HG02798 (cell line): Measurements from ENCODE around the gene CTBP2.

Source experiments
- ATAC-seq: cut with Tn5 transposase; IDR thresholded peaks from one replicate; pipeline ENCODE4 v1.9.1; 2021; ENCODE audit warnings: mild to moderate bottlenecking; ENCODE audit not compliant: unreplicated experiment, poor library complexity

CTBP2 gene

DNA sequence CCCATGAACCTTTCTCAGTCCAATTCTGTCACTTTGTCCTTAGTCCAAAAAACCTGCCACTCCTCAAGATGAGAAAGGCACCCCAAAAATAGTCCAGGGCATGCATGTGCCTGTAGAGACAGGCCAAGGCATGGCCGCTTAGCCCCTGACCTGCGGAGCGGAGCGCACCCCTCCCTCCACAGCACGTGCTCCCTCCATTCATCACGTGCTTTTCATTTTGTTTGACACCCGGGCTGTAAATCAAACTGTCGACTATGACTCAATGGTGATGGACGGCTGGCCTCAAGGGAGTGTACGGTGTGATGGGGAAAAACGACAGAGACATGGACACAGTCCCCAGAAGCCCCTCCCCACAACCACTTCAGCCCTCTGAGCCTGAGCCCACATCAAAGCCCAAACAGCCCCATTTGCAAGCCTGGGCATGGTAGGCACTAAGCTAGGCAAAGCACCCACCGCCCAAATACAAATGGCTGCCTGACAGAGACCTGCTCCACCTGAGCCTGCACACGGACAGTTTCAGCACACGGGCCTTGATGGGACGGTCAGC is 127.8 kb downstream of the CTBP2 start:
- ATAC-seq = no peak

DNA sequence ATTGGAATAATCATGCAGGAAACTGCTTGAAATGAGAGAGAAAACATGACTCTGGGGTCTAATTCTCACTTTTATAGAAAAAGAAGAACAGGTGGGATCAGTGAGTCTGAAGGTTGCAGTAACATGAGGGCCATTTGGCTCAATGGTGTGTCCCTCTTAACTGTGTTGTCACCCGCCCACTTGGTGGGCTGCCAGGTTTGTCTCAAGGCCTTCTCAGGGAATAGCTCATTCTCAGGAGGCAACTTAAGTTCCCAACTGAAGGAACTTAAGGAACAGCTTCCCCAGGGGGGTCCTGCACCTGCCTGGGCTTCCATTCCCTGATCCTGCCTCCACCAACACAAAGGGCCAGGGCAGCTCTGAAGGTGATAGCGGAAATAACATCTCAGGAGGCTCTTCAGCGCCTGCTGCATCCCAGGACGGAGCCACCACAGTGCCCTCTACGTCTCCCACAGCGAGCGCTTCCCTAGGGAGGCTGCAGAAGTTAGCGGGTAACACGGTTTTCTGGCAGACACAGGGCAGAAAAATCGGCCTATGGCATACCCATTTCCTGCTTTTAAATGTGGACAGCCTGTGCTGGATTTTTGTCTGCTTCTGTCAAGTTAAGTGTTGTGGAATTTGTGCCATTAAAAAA is 129.7 kb downstream of the CTBP2 start:
- ATAC-seq = no peak

DNA sequence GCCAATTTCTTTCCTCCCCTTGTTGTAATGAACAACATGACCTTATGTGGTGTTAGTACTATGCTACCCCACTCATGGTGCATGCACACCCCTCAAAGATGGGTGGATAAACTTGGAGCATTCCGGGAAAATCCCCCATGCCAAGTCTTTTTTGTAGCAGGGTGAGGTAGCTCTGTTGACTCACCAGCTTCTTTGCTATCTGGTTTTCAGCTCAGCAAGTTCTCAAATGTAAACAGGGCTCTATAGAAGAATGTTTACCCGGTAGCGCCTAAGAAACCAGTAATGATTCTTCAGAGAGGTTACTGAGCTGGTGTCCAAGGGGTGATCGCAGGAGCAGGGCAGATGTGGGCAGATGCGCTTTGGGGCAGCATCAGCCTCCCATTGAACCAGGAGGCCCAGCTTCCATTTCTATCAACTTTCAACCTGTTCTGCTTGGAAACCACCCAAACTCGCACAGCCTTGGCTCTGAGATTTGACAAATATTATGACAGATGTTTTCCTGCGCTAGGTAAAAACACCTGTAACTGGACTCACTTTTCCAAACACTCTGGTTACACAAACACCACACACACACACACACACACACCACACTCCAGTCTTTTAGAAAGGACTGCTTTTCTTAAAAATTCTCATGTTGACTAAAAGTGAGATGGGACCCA is 130.7 kb downstream of the CTBP2 start:
- no peak for ATAC-seq

DNA sequence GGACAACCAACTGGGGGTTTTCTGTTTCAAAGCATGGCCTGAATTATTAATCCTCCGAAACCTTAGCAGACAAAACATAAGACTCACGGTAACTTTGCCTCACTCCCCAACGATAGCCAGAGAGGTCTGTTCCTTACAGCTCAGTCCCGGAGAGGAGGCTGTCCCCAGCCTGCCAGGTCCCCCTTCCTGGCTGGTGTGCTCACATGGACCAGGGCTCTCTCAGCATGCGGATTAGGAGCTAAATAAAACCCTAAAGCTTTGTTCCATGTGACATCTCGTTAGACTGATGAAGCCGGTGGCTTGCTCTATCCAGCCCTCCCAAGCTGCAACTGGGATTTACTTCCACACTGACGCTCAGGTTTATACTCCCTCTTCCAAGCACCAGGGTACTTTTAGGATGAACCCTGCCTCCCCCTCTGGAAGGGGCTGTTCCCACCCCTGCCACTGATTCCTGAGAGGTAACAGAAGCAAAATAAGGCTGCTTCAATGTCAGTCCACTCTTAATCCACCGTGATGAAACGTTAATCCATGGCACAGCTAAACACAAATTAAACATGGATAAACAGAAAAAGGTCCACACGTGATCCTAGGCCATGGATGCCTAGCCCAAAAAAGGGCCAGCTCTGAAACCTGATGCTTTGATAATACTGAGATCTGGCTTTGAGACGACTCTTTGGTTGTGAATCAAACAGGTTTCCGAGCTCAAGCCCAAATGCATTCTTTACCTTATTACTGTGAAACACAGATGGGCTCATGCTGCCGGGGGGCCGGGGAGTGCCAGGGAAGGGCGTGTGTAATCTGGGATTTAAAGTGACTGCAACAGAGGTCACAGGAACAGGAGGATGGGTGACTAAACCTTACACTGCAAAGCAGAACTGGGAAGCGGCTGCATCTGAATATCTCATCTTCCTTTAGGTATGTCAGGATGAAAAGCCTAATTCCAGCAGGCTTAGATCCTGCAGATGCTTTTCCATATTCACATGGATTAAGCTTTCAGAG is 132.2 kb downstream of the CTBP2 start:
- no peak for ATAC-seq

DNA sequence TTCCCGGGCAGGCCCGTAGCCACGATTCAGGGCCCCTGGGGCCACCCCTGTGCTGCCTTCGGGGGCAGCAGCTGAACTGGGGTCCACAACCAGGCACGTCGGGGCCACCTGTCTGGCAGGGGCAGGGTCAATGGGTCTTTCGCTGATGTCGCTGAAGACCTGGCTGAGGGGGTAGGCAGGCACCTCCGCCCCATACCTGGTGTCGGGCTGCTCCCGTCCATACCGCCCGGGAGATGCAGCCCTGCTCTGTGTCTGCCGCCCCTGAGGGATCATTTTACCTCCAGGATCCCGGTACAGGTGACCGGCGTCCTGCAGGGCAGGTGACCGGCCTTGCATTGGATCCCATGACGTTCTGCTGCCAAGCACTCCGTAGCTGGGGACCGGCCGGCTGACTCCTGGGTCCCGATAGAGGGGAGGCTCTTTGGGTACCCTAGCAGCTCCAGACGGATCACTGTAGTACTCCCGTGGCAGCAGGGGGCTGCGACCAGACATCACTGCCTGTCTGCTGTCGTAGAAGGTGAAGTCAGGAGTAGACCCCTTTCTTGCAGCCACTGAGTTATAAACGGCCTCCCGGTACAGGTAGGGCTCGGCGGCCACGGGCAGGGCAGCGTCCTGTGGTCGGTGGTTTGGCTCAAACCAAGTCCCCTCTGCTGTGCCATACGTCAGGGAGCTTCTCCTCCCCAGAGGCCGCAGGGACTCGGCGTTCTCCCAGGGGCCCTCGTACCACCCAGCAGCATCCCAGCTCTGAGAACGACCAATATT is 133.2 kb downstream of the CTBP2 start:
- no peak for ATAC-seq

DNA sequence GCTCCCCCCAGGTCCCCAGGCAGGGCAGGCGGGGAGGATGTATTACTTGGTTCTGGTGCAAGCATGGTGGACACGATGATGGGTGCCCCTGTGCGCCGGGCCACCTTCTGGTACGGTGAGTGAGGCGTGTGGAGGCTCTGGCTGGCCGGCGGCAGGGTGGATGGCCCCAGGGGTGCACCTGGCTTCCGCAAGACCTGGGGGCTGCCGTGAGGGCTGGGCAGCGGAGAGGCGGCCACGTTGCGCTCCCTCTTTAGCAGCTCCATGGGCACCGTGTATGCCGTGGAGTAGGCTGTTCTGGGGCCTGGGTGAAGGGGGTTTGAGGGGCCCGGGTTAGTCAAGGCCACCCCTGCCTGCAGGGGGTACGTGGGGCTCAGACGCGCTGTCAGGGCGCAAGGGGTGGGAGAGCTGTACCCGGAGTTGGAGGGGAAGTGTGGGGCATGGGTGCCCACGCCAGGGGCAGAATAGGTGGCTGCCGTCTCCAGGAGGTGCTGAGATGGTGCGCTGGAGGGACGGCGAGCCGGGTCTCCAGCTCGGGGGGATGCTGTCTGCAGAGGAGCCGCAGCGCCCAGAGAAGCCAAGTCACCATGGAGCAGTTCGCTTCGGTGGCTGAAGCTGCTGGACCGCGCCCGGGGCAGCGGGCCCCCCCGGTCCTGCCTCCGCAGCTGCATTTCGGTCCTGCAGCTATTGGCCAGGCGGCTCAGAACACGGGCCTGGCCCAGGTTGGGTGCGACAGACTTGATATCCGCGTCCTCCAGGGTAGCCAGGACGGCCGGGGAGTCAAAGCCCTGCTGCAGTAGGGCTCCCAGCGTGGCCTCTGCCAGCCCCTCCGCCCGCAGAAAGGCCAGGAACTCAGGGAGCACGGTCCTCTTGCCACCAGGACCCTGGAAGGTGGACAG is 134.1 kb downstream of the CTBP2 start:
- no peak for ATAC-seq

DNA sequence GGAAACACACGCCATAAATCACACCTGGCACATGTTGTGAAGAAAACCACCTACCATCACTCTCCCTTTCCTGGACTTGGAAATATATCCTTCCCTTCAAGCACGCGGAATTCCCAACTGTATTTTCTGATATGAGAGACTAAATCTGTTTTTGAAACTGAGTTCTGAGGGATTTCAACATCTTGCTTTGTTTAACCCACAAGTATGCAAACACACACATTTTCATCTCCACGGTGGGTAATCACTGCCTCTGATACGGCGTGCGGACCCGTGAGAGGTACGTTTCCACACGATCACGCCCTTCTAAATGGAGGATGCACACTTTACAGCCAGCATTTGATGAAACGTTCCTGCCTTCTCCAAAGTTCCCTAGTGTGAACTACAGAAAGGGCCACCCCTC is 135.0 kb downstream of the CTBP2 start:
- ATAC-seq = no peak

DNA sequence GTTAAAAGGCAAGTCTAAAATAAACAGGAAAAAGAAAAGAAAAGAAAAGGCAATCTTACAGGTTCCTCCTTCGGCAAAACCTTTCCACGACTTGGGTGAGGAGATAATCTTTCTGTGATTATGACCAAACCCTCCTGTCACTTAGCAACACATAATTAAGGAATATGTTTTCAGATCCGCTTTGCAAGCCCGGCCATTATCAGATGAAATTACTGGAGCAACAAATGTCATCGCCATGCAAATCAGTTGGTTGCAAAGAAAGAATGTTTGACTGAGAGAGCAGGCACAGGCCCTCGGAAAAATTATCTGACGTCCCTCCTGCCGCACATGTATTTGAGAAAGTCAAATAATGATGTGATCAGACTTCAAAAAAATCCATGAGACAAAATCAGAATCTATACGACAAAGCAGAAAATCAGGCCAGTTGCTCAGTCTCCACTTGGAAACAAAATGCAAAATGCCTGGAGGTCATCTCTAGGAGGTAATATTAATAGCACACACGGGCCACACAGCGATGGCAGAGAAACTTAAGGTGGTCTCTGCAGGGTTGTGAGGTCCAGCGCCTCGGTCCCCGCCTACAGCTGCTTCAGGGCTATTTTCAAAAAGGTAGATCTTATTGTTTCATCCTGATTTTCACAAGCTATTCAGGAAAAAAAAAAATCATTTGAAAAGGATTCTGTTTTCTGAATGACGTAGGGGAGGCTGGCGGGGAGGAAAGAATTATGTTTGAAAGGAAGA is 135.7 kb downstream of the CTBP2 start:
- ATAC-seq = no peak

DNA sequence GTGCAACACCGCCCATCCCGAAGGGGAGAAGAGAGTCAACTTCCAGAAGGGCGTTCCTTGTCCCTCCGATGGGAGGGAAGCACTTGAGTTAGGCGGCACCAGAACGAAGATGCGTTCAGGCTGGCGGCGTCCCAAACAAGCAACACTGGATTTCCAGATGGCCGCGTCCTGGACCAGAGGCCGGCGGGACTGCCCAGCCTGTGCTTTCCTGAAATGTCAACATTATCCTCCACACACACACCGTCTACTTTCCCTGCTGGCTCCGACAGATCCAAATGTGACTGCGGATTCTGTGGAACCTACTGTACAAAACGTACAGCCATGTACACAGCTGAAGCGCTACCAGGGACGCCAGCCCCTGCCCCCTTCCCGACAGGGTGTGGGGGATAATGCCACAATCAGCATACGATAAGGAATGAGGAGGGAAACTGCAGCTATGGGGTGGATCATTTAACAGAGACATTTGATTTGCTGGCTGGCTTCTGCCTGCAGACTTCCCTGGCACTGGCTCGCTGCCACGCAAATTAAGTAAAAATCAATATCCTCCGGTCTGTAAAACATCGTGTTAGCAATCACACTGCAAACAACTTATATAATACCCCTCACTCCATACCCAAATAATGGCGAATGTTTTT is 136.4 kb downstream of the CTBP2 start:
- no peak for ATAC-seq

DNA sequence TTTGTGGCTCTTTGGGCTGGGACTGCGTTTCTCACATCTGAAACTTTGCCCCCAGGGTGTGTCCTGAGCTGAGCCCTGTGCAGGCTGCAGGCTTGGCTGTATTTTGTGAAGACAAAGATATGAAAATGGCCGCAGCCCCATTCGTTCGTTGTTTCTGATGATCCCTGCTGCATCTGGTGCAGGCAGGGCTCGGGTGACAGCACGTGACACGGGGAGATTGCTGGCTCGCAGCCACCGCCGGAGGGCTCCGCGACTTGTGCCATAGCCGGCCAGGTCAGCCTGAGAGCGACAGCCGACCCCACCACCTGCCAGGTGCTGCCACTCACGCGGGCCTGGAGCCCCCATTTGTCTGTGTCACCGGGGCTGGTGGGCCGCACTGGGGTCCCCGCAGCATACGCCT is 137.1 kb downstream of the CTBP2 start:
- no peak for ATAC-seq

DNA sequence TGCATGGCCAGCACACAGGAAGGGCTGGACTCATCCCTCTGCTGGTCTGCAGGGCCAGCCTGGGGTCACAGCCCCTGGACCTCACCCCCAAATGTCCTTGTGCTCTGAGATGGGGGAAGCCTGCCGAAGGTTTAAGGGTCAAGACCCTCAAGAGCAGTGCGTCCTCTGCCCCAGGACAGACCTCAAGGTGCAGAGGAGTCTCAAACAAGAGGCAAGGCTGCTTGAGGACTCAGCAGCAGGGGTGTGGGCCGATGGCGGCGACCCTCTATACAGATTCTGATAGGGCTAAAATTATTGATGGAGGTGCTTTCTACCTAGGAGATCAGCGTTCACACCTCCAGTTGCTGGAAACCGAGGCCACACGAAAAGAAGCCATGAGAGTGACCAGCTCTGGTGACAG is 137.7 kb downstream of the CTBP2 start:
- ATAC-seq = no peak

DNA sequence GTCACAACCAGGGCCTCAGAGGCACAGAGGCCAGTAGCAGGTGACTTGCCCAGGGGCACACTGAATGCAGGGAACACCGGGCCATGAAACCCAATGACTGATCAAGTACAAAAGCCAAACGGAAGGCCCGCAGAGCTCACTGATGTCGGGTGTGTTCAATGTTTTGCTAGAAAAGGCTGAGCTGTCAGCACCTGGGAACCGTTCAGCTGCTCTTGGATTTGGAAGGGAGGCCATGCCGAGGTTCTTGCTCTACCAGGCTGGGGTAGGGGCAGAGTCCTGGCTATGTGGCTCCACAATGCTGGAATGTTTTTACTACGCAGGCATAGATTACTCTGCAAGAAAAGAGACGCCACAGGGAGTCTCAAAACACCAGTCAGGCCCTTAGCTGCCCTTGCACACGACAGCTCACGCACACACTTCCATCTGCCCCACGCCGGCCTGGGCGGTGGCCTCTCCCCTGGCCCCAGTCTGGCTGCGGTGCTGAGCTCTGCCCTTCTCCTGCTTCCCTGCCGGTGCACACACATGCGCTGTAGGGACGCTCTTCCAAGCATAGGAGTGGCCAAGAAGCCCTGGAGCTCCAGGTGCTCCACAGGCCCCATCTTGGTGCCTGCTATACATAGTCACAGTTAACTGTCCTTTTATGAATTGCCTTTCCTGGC is 138.5 kb downstream of the CTBP2 start:
- no peak for ATAC-seq

DNA sequence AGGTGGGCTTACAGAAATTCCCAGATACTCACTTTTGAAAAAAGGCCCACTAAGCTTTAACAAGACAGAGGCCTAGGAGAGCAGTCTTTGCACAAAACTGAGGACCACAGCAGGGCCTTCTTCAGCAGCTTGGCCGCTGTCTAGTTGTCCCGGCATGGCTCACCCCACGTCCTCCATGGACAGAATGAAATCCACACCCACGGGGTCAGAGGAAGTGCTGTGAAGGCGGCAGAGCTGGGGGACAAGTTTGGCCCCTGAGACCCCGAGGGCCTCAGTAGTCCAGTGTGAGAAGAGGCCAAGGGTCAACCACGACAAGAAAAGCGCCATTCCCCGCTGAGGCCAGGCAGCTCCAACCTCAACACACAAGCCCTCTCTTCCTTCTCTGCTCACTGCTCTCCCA is 139.5 kb downstream of the CTBP2 start:
- no peak for ATAC-seq

DNA sequence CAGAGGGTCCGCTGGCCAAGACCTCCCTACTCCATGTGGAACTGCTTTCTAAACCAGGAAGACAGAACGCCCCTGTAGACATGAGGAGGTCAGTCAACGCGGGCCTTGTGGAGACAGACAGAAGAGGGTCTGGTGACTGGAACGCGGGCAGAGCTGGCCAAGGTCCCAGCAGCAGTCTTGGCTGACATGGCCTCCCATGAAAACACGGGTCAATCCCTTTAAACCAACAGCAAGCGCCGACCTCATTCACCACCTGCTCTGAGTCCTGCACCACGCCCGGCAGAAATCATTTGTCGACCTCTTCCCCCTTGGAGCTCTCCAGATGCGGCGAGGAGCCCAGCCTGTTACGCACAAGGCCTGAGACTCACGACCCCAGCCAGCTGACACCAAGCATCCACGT is 140.0 kb downstream of the CTBP2 start:
- no peak for ATAC-seq

DNA sequence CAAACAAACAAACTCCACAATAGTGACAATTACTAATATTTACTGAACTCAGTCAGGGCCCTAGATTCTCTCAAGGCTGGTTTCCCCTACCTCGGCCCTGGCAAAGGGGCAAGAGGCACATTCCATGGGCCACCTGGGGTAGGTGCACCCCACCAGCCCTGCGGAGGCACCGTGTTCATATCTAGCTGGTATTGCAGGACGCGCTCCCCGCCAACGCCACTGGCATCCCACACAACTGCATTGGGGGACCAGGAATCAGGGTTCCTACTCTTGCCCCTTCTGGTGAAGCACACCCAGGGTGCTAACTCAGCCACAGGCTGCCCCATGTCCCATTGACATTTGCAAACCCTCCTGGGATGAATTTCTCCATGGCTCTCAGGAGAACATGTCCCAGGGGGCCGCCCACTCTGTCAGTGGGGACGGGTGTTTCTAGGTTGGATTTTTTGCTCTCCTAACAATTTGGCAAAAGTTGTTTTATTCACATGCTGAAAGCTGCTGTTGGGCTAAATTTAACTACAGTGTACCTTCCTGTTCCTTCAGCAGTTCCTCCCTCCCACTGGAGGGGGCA is 141.7 kb downstream of the CTBP2 start:
- no peak for ATAC-seq

DNA sequence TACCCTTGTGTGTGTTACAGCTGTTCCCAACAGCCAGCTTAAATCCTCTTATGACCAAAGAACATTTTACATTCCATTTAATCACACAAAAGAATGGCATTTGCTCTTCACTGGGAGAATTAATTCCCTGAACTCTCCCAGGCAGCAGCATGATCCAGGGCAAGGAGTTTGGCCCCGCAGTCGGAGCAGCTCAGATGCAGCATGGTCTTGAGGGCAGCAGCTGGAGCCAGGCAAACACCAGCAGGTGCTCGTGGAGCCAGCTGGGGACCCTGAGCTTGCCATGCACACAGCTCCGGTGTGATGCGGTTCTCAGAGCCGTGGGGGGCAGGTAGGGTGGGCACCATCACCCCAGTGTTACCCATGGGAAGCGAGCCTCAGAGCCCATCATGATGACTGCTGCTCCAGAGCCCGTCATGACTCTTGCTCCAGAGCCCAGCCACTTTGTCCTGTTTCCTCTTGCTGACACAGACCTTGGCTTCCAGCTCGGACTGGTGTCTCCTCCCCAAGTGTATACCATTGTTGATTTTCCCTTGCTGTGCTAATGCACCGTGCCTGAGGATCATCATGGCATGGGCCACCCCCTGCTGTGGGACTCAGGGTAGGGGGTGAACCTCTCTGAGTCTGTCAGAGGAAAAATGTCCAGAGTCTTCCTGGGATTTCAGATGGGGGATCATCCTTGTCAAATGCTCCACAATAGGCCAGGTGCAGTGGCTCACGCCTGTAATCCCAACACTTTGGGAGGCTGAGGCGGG is 142.6 kb downstream of the CTBP2 start:
- ATAC-seq = no peak
